Frontal cortex (tissue), 4 donors: ENCODE measurements around the gene ANKRD1. TPM values are rescaled to one million over a fixed set of nuclear protein-coding genes. Genes with fewer than 3 reads are reported as not detected.
"Not testable (repeated sequence)": the region's sequence is repeated elsewhere in the genome, so short reads cannot be mapped to it uniquely, and the experiment has no call there.

Experiments used
- DNase-seq, 2 donors: peaks; one replicate each; pipeline ENCODE4 v3.0.0; 2012; ENCODE audit warnings: low spot score in 2 of 2
- FAIRE-seq: peaks from 2 replicates; lab custom pipeline; 2012; peaks lifted over from hg19 to GRCh38; lab: Jason Lieb, UNC
- total RNA-seq: library from RNA; depleted of rRNA; stranded (reverse); fragments of >200 nt; gene quantifications from one replicate; pipeline ENCODE4 v1.2.3, GENCODE V29; 2014
- donor health status: control.
- donor health status: control.
- donor health status: control.

Gene ANKRD1
- not detected for total RNA-seq

DNA sequence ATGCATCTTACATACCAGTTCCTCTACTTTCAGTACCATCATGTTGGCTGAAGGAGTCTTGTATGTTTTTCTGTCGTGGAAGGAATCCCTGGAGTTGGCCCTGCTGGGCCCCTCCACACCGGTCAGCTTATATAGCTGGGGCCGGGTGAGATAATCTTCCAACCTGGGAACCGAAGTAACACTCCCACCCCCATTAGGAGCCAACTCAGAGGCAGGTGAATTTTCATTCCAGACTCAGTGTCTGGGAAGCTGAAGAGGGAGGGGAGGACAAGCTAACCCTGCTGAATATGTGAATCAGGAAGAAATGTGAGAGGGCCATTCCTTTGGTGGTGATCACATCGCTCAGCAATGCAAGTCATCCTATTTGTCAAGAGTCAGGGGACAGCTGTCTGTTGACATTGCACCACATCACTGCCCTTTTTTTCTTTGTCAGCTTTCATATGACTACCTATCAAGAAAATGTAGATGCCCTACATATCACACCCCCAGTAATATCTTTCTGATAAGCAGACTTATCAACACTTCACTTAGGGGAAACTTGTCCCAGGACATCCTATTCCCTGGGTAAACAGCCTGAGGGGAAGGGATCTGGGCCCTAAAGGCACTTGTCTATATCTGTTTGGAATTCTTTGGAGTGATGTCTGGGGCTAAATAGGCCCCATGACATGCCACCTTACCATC, at the start of gene ANKRD1:
ANKRD1 (minus strand) TSS at position 102 of the 681 bp plus-strand sequence; CDS start at position 42, 60 bp downstream.
- no peak for DNase-seq
- FAIRE-seq = no peak

GRCh38 chr10:90969947-90970673, 49.2 kb upstream of the ANKRD1 start:
- DNase-seq = no peak
- FAIRE-seq = no peak

DNA sequence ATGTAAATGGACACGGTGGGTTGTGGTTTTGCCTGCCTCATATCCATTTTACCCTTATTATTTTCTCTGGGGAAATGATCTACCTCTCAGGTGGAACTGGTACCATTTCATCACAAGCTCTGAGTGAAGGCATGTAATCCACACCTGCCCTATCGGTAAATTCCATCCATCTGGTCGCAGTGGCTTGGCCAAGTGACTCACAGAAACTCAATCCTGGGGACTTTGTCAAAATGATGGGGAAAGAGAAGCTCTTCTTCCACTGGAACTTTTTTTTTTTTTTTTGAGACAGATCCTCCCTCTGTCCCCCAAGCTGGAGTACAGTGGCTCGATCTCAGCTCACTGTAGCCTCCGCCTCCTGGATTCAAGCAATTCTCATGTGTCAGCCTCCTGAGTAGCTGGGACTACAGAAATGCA, 48.2 kb upstream of the ANKRD1 start:
- no peak for FAIRE-seq

GRCh38 chr10:90968328-90969081, 47.6 kb upstream of the ANKRD1 start:
- FAIRE-seq = no peak
- DNase-seq = no peak

More for the DNA sequence above, 48.2 kb upstream of the ANKRD1 start:
- no peak for DNase-seq

GRCh38 chr10:90967865-90968264, 47.0 kb upstream of the ANKRD1 start:
- FAIRE-seq (no peak), DNase-seq (no peak)

DNA sequence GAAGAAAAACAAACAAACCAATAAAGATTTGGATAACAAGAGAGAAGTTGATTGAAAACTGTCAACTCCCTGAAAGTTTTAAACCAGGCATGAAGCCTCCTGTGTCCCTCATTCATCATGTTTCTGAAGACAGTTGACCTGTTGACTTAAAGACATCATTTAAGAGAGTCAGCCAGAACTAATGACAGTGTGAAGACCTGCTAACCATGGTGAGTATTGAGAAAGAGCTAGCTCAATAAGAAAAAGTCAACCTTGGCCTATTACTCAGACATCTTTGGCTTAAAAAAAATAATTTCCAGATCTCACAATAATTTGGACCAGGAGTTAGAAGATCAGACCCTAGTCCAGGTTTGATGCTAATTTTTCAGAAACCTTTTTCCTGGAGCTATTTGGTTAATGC, 45.3 kb upstream of the ANKRD1 start:
- no peak for DNase-seq
- FAIRE-seq = no peak

DNA sequence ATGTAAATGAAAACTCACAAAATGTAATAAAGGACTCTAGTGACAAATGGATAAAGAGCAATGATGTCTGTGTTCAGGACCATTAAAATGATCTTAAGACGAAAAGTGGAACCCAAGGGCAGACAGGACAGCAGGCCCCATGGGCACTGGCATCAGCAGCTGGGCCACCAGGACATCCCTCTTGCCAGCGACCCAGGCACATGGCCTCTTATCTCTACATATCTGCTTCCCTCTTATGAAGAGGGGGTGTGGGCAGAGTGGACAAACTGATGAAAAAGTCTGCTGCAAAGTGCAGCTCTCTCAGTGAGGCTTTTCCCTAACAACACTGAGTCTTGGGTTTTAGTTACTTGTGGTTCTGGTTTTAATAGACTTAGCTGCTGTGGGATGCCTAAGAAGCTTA, 44.8 kb upstream of the ANKRD1 start:
- DNase-seq (no peak), FAIRE-seq (no peak)

GRCh38 chr10:90964781-90965465, 44.0 kb upstream of the ANKRD1 start:
- FAIRE-seq (no peak), DNase-seq (no peak)

GRCh38 chr10:90963331-90963730, 42.4 kb upstream of the ANKRD1 start:
- no peak for DNase-seq
- FAIRE-seq = no peak

DNA sequence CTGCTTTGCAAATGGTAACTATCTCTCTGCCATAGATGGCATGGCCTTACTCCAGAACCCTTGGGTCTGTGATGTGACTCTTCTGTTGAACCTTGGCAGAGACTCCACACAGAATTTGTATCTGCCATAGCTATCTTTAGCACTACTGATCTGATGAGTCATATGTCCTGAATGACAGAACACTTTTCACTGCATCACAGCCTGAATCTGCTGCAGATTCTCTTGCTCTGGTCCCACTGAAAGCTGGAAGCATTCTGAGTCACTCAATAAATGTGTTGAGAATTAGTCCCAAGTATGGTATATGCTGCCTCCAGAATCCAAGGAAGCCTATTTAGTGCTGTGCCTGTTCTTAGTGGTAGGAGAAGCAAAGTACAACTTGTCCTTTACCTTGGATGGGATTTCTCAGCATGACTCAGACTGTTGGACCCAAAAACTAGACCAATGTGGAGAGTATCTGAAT, 39.5 kb upstream of the ANKRD1 start:
- DNase-seq (peak in 1 of 2 donors; percentile 28), FAIRE-seq (no peak)

DNA sequence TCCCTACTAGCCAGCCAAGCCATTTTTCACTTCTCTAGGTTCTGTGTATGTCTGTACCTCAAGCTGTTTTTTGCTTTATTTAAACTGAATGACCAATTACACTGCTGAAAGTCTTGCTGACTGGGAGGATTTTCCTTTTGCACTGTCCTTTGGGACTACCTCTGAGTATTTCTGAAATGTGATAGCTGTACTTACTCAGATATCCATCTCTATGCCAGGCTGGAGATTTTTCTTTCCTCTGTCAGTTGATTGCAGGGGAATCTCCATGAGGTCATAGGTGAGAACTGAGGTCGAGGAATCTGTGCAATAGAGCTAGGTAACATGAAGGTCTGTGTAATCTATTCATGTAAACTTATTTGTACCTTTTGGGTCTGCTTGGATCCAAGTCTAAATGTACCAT, 38.9 kb upstream of the ANKRD1 start:
- DNase-seq (no peak), FAIRE-seq (no peak)

GRCh38 chr10:90958781-90959180, 37.9 kb upstream of the ANKRD1 start:
- FAIRE-seq = no peak
- DNase-seq = no peak

- FAIRE-seq (no peak), DNase-seq (no peak)
Observed at GRCh38 chr10:90947030-90947960, 26.4 kb upstream of the ANKRD1 start.

- FAIRE-seq (no peak), DNase-seq (no peak)
Observed at GRCh38 chr10:90945491-90946070, 24.7 kb upstream of the ANKRD1 start.

DNA sequence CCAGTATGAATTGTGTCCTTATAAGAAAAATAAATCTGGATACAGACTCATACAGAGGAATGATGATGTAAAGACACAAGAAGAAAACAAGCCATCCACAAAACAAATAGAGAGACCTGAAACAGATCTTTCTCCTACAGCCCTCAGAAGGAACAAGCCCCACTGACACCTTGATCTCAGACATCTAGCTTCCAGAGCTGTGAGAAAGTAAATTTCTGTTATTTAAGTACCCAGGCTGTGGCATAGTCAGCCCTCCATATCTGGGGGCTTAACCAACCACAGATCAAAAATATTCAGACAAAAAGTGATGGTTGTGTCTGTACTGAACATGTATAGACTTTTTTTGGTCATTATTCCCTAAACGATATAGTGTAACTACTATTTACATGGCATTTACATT, 23.9 kb upstream of the ANKRD1 start:
- no peak for DNase-seq
- FAIRE-seq = no peak

GRCh38 chr10:90942980-90943379, 22.1 kb upstream of the ANKRD1 start:
- not testable (repeated sequence) for DNase-seq, FAIRE-seq

- FAIRE-seq = no peak
Observed at GRCh38 chr10:90939648-90940047, 18.8 kb upstream of the ANKRD1 start.

GRCh38 chr10:90939116-90939515, 18.2 kb upstream of the ANKRD1 start:
- no peak for DNase-seq
- FAIRE-seq = no peak

More at GRCh38 chr10:90939648-90940047, 18.8 kb upstream of the ANKRD1 start:
- DNase-seq = no peak
